ENCODE measurements around the gene PCARE. TPM values are rescaled to one million over a fixed set of nuclear protein-coding genes. Genes with fewer than 3 reads are reported as not detected.

PCARE gene
- polyA plus RNA-seq (not detected in 2 replicates), polyA minus RNA-seq (not detected in 2 replicates)

DNA sequence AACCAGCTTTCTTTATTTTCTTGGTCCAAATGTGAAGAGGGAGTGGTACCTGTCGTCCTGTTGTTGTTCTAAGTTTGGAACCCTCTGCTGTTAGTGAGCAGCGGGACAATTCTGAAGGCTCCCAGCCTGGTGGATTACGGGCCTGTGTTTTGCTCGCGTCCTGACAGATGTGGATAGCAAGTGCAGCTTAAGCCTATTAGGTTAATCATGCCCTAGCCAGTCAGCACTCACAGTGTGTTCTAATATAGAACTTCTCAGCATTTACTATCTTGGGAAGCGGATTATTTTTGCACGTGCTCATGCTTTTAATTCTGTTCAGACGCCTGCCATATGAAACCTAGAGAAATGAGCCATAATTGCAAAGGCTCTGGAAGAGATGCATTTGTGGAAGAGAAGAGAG, at the start of gene PCARE:
PCARE (minus strand) TSS at position 113 of the 400 bp plus-strand sequence. CDS start 262 bp downstream, outside the sequence.
- Histone ChIP-seq H3K79me2 (replicated peaks; ENCODE audit: insufficient read depth, low read length) (no peaks in the 10 kb centered on the region), H3K9me3 (ENCODE audit: low read length) (no peaks in the 10 kb centered on the region), H3K27me3 (ENCODE audit: insufficient read depth, low read depth, low read length) (no peaks in the 10 kb centered on the region), H3K4me3 (ENCODE audit: low read length) (no peak within 1 kb of the TSS), H3K9me2 (ENCODE audit: insufficient read depth, low read length) (no peaks in the 10 kb centered on the region), H4K20me1 (ENCODE audit: insufficient read depth) (no peaks in the 10 kb centered on the region), H3K4me2 (ENCODE audit: low read length) (no peak within 1 kb of the TSS), H3K36me3 (ENCODE audit: insufficient read depth, low read length) (no peaks in the 10 kb centered on the region), H3K9ac (ENCODE audit: low read length) (no peak within 1 kb of the TSS), H2AFZ (ENCODE audit: low read depth, low read length) (no peak within 1 kb of the TSS), H3K27ac (ENCODE audit: low read length) (no peak within 1 kb of the TSS), H3F3A (ENCODE audit: insufficient read depth, low read length, poor library complexity, severe bottlenecking) (no peaks in the 10 kb centered on the region)
- TF ChIP-seq SMC3 (conservative IDR thresholded peaks at IDR 0.05; ENCODE audit: poor library complexity) (no peak), TAF1 (IDR thresholded peaks at IDR 0.05; ENCODE audit: low read depth) (no peak), EZH2 (IDR thresholded peaks at IDR 0.05; ENCODE audit: borderline replicate concordance, insufficient read depth, low read length, poor library complexity, severe bottlenecking) (no peak), POLR2AphosphoS5 (IDR thresholded peaks at IDR 0.05) (no peak), RAD21 (conservative IDR thresholded peaks at IDR 0.05) (no peak), EP300 (conservative IDR thresholded peaks at IDR 0.05; ENCODE audit: poor library complexity, severe bottlenecking) (no peak), MXI1 (conservative IDR thresholded peaks at IDR 0.05; ENCODE audit: poor library complexity, severe bottlenecking) (no peak)
- TF ChIP-seq, protein P1, sequence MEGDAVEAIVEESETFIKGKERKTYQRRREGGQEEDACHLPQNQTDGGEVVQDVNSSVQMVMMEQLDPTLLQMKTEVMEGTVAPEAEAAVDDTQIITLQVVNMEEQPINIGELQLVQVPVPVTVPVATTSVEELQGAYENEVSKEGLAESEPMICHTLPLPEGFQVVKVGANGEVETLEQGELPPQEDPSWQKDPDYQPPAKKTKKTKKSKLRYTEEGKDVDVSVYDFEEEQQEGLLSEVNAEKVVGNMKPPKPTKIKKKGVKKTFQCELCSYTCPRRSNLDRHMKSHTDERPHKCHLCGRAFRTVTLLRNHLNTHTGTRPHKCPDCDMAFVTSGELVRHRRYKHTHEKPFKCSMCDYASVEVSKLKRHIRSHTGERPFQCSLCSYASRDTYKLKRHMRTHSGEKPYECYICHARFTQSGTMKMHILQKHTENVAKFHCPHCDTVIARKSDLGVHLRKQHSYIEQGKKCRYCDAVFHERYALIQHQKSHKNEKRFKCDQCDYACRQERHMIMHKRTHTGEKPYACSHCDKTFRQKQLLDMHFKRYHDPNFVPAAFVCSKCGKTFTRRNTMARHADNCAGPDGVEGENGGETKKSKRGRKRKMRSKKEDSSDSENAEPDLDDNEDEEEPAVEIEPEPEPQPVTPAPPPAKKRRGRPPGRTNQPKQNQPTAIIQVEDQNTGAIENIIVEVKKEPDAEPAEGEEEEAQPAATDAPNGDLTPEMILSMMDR (IDR thresholded peaks at IDR 0.05; ENCODE audit: poor library complexity, severe bottlenecking), result no peak
- TF ChIP-seq, protein P2, sequence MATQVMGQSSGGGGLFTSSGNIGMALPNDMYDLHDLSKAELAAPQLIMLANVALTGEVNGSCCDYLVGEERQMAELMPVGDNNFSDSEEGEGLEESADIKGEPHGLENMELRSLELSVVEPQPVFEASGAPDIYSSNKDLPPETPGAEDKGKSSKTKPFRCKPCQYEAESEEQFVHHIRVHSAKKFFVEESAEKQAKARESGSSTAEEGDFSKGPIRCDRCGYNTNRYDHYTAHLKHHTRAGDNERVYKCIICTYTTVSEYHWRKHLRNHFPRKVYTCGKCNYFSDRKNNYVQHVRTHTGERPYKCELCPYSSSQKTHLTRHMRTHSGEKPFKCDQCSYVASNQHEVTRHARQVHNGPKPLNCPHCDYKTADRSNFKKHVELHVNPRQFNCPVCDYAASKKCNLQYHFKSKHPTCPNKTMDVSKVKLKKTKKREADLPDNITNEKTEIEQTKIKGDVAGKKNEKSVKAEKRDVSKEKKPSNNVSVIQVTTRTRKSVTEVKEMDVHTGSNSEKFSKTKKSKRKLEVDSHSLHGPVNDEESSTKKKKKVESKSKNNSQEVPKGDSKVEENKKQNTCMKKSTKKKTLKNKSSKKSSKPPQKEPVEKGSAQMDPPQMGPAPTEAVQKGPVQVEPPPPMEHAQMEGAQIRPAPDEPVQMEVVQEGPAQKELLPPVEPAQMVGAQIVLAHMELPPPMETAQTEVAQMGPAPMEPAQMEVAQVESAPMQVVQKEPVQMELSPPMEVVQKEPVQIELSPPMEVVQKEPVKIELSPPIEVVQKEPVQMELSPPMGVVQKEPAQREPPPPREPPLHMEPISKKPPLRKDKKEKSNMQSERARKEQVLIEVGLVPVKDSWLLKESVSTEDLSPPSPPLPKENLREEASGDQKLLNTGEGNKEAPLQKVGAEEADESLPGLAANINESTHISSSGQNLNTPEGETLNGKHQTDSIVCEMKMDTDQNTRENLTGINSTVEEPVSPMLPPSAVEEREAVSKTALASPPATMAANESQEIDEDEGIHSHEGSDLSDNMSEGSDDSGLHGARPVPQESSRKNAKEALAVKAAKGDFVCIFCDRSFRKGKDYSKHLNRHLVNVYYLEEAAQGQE (IDR thresholded peaks at IDR 0.05; ENCODE audit: borderline replicate concordance), result no peak

- no peak overlapping the region for H3K27ac ChIP-seq (ENCODE audit: low read length)
- H3F3A ChIP-seq (ENCODE audit: insufficient read depth, low read length, poor library complexity, severe bottlenecking), result no peaks in the 10 kb centered on the region
- no peak overlapping the region for H3K9ac ChIP-seq (ENCODE audit: low read length)
- H3K9me3 ChIP-seq (ENCODE audit: low read length), result no peaks in the 10 kb centered on the region
- H2AFZ ChIP-seq (ENCODE audit: low read depth, low read length), result no peak overlapping the region
- no peak overlapping the region for H3K4me3 ChIP-seq (ENCODE audit: low read length)
- TF ChIP-seq POLR2AphosphoS5 (IDR thresholded peaks at IDR 0.05) (no peak), MXI1 (conservative IDR thresholded peaks at IDR 0.05; ENCODE audit: poor library complexity, severe bottlenecking) (no peak), EZH2 (IDR thresholded peaks at IDR 0.05; ENCODE audit: borderline replicate concordance, insufficient read depth, low read length, poor library complexity, severe bottlenecking) (no peak), TAF1 (IDR thresholded peaks at IDR 0.05; ENCODE audit: low read depth) (no peak), EP300 (conservative IDR thresholded peaks at IDR 0.05; ENCODE audit: poor library complexity, severe bottlenecking) (no peak), SMC3 (conservative IDR thresholded peaks at IDR 0.05; ENCODE audit: poor library complexity) (no peak), RAD21 (conservative IDR thresholded peaks at IDR 0.05) (no peak)
- TF ChIP-seq, protein P2 (IDR thresholded peaks at IDR 0.05; ENCODE audit: borderline replicate concordance), result no peak
- TF ChIP-seq, protein P1 (IDR thresholded peaks at IDR 0.05; ENCODE audit: poor library complexity, severe bottlenecking), result no peak
- no peaks in the 10 kb centered on the region for H3K79me2 ChIP-seq (replicated peaks; ENCODE audit: insufficient read depth, low read length)
- H4K20me1 ChIP-seq (ENCODE audit: insufficient read depth), result no peaks in the 10 kb centered on the region
- no peaks in the 10 kb centered on the region for H3K9me2 ChIP-seq (ENCODE audit: insufficient read depth, low read length)
- H3K4me2 ChIP-seq (ENCODE audit: low read length), result no peak overlapping the region
- no peaks in the 10 kb centered on the region for H3K27me3 ChIP-seq (ENCODE audit: insufficient read depth, low read depth, low read length)
- H3K36me3 ChIP-seq (ENCODE audit: insufficient read depth, low read length), result no peaks in the 10 kb centered on the region
These were observed 49.5 kb upstream of the PCARE start for GRCh38 chr2:29123617-29124349.

Data from neural cell (in vitro differentiated cells).